ENCODE results near the gene CXCL10.

CXCL10 gene

GRCh38 chr4:75976177-75976576, 47.1 kb downstream of the CXCL10 start:
- no peak overlapping the region for H3K27ac ChIP-seq (ENCODE audit: poor library complexity, severe bottlenecking)
- H3K4me3 ChIP-seq (ENCODE audit: severe bottlenecking), result no peak overlapping the region
- no peaks in the 10 kb centered on the region for H3K4me1 ChIP-seq (ENCODE audit: insufficient read depth, poor library complexity, severe bottlenecking)
- no peak for ATAC-seq (ENCODE audit: low read depth)
- peaks cover 90% of the 10 kb centered on the region for H3K36me3 ChIP-seq (ENCODE audit: low read depth)
- DNase-seq (ENCODE audit: low spot score), result no peak
- no peaks in the 10 kb centered on the region for H3K27me3 ChIP-seq (ENCODE audit: insufficient read depth, poor library complexity, severe bottlenecking)
- no peaks in the 10 kb centered on the region for H3K9me3 ChIP-seq (ENCODE audit: severe bottlenecking)
- no peak for TF ChIP-seq CTCF (IDR thresholded peaks at IDR 0.05; ENCODE audit: poor library complexity, severe bottlenecking)

- H3K36me3 ChIP-seq (ENCODE audit: low read depth), result peaks cover 92% of the 10 kb centered on the region
- no peak for DNase-seq (ENCODE audit: low spot score)
These were observed 49.5 kb downstream of the CXCL10 start for GRCh38 chr4:75973766-75974165.

More at GRCh38 chr4:75973766-75974165, 49.5 kb downstream of the CXCL10 start:
- Histone ChIP-seq H3K9me3 (ENCODE audit: severe bottlenecking) (no peaks in the 10 kb centered on the region), H3K4me3 (ENCODE audit: severe bottlenecking) (no peak overlapping the region), H3K4me1 (ENCODE audit: insufficient read depth, poor library complexity, severe bottlenecking) (no peaks in the 10 kb centered on the region), H3K27ac (ENCODE audit: poor library complexity, severe bottlenecking) (no peak overlapping the region), H3K27me3 (ENCODE audit: insufficient read depth, poor library complexity, severe bottlenecking) (no peaks in the 10 kb centered on the region)
- ATAC-seq (ENCODE audit: low read depth), result no peak
- TF ChIP-seq CTCF (IDR thresholded peaks at IDR 0.05; ENCODE audit: poor library complexity, severe bottlenecking), result no peak

Data from RWPE2 (cell line).